HCT116 (cell line): ENCODE data around the gene APBB1IP. TPM values are rescaled to one million over a fixed set of nuclear protein-coding genes. Genes with fewer than 3 reads are reported as not detected.

ENCODE experiments used
- ATAC-seq: fragments of 200-7000 bp; cut with Tn5 transposase; 2 replicates; pipeline ENCODE4 v1.9.1; 2020; ENCODE audit warnings: mild to moderate bottlenecking, moderate library complexity
- BruUV-seq: library from RNA; stranded (reverse); fragments of 400-500 nt; replicated peaks from 2 replicates; lab custom pipeline; 2021; lab: Mats Ljungman, UMichigan
- CTCF ChIA-PET: fragments of 300-600 bp; sonication (Branson Sonifier 250); formaldehyde crosslinking; loops from one replicate; lab custom pipeline; 2021; ENCODE audit warnings: antibody characterized with exemption; lab: Charles Lee
- POLR2A ChIA-PET: fragments of 300-600, 350-600 bp; sonication (Branson Sonifier 250); formaldehyde crosslinking; loops from one replicate; lab custom pipeline; 2021; ENCODE audit warnings: antibody characterized with exemption; lab: Charles Lee
- RAD21 ChIA-PET, 2 experiments: fragments of 300-600 bp; sonication (Branson Sonifier 250); formaldehyde crosslinking; loops; one replicate each; lab custom pipeline; 2023; ENCODE audit warnings: low total read pairs in 2 of 2; ENCODE audit not compliant: uncharacterized antibody in 2 of 2, unreplicated experiment in 2 of 2, low non-redundant PET in 1 of 2; lab: Charles Lee
- DNase-seq: peaks from one replicate; pipeline ENCODE4 v3.0.0-alpha.2; 2010; ENCODE audit warnings: low read depth, low spot score
- H2AFZ ChIP-seq: fragments of 200-600 bp; shearing (Covaris generic), sonication (generic); 2 replicates; pipeline ENCODE4 v1.6.1; 2017; ENCODE audit warnings: low read depth, mixed run types, mixed read lengths, antibody characterized with exemption, low read length; ENCODE audit not compliant: poor library complexity, severe bottlenecking
- H3K27ac ChIP-seq: 2 replicates; pipeline ENCODE4 v1.5.1; 2012; ENCODE audit warnings: low read depth, low read length
- H3K27me3 ChIP-seq: fragments of 200-600 bp; sonication (generic); 2 replicates; pipeline ENCODE4 v1.6.1; 2016; ENCODE audit warnings: mixed run types, low read length, mixed read lengths; ENCODE audit not compliant: insufficient read depth
- H3K36me3 ChIP-seq, 2 experiments: fragments of 200-500 bp in 1 of 2; fragments of 200-600 bp in 1 of 2; sonication (Bioruptor generic) in 1 of 2; sonication (generic) in 1 of 2; 2 replicates each; pipeline versions ENCODE4 v1.5.1 to v1.6.1; 2014 to 2016; ENCODE audit warnings: low read length in 2 of 2, inconsistent platforms in 1 of 2, mixed read lengths in 1 of 2, mixed run types in 1 of 2; ENCODE audit not compliant: insufficient read depth in 2 of 2, control insufficient read depth in 1 of 2
- H3K4me1 ChIP-seq, 2 experiments: fragments of 200-600 bp in 1 of 2; sonication (generic) in 1 of 2; 2 replicates each; pipeline versions ENCODE4 v1.5.1 to v1.6.1; 2012 to 2017; ENCODE audit warnings: low read length in 2 of 2, inconsistent platforms in 1 of 2, mild to moderate bottlenecking in 1 of 2, mixed read lengths in 1 of 2, mixed run types in 1 of 2, moderate library complexity in 1 of 2; ENCODE audit not compliant: insufficient read depth in 2 of 2, control insufficient read depth in 1 of 2
- H3K4me2 ChIP-seq: fragments of 200-600 bp; sonication (generic); 2 replicates; pipeline ENCODE4 v1.6.1; 2017; ENCODE audit warnings: mixed run types, low read length, mixed read lengths
- H3K4me3 ChIP-seq, 2 experiments: fragments of 200-600 bp in 1 of 2; sonication (generic) in 1 of 2; replicated peaks in 1 of 2; 2 replicates each; pipeline ENCODE4 v1.5.1; 2011 to 2016; ENCODE audit warnings: low read length in 2 of 2, control low read depth in 1 of 2, low read depth in 1 of 2, mild to moderate bottlenecking in 1 of 2, mixed read lengths in 1 of 2, mixed run types in 1 of 2
- H3K79me2 ChIP-seq: fragments of 200-600 bp; sonication (generic); 2 replicates; pipeline ENCODE4 v1.6.1; 2017; ENCODE audit warnings: mild to moderate bottlenecking, mixed run types, low read length, moderate library complexity, mixed read lengths; ENCODE audit not compliant: insufficient read depth
- H3K9ac ChIP-seq: fragments of 200-600 bp; sonication (generic); 2 replicates; pipeline ENCODE4 v1.6.1; 2016; ENCODE audit warnings: low read length, mixed read lengths
- H3K9me2 ChIP-seq: fragments of 200-600 bp; sonication (generic), shearing (Covaris generic); 2 replicates; pipeline ENCODE4 v1.6.1; 2017; ENCODE audit warnings: mixed run types, mild to moderate bottlenecking, moderate library complexity; ENCODE audit not compliant: insufficient read depth
- H3K9me3 ChIP-seq, 2 experiments: fragments of 200-500 bp in 1 of 2; fragments of 200-600 bp in 1 of 2; sonication (Bioruptor generic) in 1 of 2; sonication (generic) in 1 of 2; 2 replicates each; pipeline ENCODE4 v1.6.1; 2014 to 2017; ENCODE audit warnings: low read length in 2 of 2, mixed read lengths in 2 of 2, inconsistent platforms in 1 of 2, low read depth in 1 of 2, mild to moderate bottlenecking in 1 of 2, mixed run types in 1 of 2, moderate library complexity in 1 of 2; ENCODE audit not compliant: control insufficient read depth in 1 of 2, insufficient read depth in 1 of 2
- H4K20me1 ChIP-seq: fragments of 200-600 bp; sonication (generic), shearing (Covaris generic); 2 replicates; pipeline ENCODE4 v1.6.1; 2017; ENCODE audit warnings: mixed run types, mild to moderate bottlenecking, moderate library complexity; ENCODE audit not compliant: insufficient read depth
- CTCF ChIP-seq, 3 experiments: fragments of 200-600 bp in 1 of 3; sonication (generic) in 1 of 3; IDR thresholded peaks in 2 of 3; conservative IDR thresholded peaks in 1 of 3; 2 replicates each; pipeline ENCODE4 v1.5.1; 2012 to 2017; ENCODE audit warnings: low read depth in 2 of 3, low read length in 2 of 3, antibody characterized with exemption in 1 of 3, borderline replicate concordance in 1 of 3, control low read depth in 1 of 3, mild to moderate bottlenecking in 1 of 3, mixed read lengths in 1 of 3, mixed run types in 1 of 3, moderate library complexity in 1 of 3; ENCODE audit not compliant: insufficient read depth in 1 of 3
- POLR2A ChIP-seq: IDR thresholded peaks from 2 replicates; pipeline ENCODE4 v1.7.0; 2011; ENCODE audit warnings: borderline replicate concordance; ENCODE audit not compliant: insufficient read depth, insufficient read length; ENCODE audit errors: extremely low read depth
- POLR2AphosphoS5 ChIP-seq: IDR thresholded peaks from 2 replicates; pipeline ENCODE4 v1.6.1; 2011; ENCODE audit warnings: mild to moderate bottlenecking, low read depth, low read length, moderate library complexity
- ZNF274 ChIP-seq: fragments of 200-500 bp; sonication (Bioruptor generic); IDR thresholded peaks from 2 replicates; pipeline ENCODE4 v1.6.1; 2014; ENCODE audit warnings: mild to moderate bottlenecking, low read depth, low read length, inconsistent platforms
- intact Hi-C: fragments of 100-400 bp; cut with micrococcal nuclease; formaldehyde crosslinking; loops from 2 replicates; pipeline ENCODE4 v1.10.0; 2022
- total RNA-seq: library from RNA; stranded (reverse); gene quantifications from one replicate; pipeline ENCODE4 v1.2.1, GENCODE V29; 2021; ENCODE audit not compliant: unreplicated experiment
- TF ChIP-seq, protein P1 (sequence below): IDR thresholded peaks from 2 replicates; pipeline ENCODE4 v1.6.1; 2012; ENCODE audit warnings: low read depth
- TF ChIP-seq, protein P2 (sequence below): IDR thresholded peaks from 2 replicates; pipeline ENCODE4 v1.6.1; 2012

APBB1IP gene
- total RNA-seq, 1 experiment from 2014 or later: 0.27 TPM

DNA sequence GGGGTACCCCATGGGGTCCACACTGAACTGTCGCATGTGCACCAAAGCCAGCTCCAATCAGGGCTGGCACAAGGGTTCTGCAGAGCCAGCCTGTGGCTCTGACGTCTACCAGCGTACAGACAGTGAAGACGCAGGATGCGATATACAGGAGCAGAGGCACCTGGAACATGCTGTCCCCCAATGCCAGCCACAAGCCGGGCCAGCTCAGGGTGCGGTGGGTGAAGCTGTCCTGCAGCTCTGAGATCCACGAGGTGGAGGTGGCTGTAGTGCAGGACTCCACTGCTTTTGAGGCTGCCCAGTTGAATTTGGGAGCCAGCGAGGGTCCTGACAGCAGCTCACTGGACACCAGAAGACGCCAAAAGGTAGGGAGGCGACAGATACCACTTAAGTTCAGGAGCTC lies 148.1 kb downstream of the APBB1IP start:
- RAD21 ChIA-PET: no interaction called here
- no TSS peak for BruUV-seq
- no peak for ATAC-seq

DNA sequence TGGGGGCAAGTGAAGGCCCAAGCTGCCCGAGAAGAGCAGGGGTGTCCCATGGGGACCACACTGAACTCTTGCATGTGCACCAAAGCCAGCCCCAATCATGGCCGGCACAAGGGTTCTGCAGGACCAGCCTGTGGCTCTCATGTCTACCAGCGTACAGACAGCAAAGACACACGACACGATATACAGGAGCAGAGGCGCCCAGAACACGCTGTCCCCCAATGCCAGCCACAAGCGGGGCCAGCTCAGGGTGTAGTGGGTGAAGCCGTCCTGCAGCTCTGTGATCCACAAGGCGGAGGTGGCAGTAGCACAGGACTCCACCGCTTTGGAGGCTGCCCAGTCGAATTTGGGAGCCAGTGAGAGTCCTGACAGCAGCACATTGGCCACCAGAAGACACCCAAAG lies 150.5 kb downstream of the APBB1IP start:
- CTCF ChIA-PET: no interaction called here
- intact Hi-C loops: no loop called here
- Histone ChIP-seq H4K20me1 (no peaks in the 10 kb centered on the region), H3K4me1 (no peaks in the 10 kb centered on the region), H3K9me3 (no peaks in the 10 kb centered on the region), H3K36me3 (no peaks in the 10 kb centered on the region), H3K4me2 (no peak overlapping the region), H2AFZ (no peak overlapping the region), H3K4me3 (no peak overlapping the region), H3K79me2 (no peaks in the 10 kb centered on the region), H3K9me2 (no peaks in the 10 kb centered on the region), H3K9ac (no peak overlapping the region), H3K27me3 (no peaks in the 10 kb centered on the region), H3K27ac (no peak overlapping the region)
- DNase-seq (no peak), ATAC-seq (no peak)
- POLR2A ChIA-PET: no interaction called here
- RAD21 ChIA-PET: no interaction called here
- BruUV-seq: no TSS peak
- TF ChIP-seq POLR2A (no peak), ZNF274 (no peak), POLR2AphosphoS5 (no peak), CTCF (IDR thresholded peaks at IDR 0.05 in 2 of 3, conservative IDR thresholded peaks at IDR 0.05 in 1 of 3; ENCODE audit: borderline replicate concordance in 1 of 3, insufficient read depth in 1 of 3, low read depth in 2 of 3, low read length in 2 of 3) (no peak)
- TF ChIP-seq, protein P1, sequence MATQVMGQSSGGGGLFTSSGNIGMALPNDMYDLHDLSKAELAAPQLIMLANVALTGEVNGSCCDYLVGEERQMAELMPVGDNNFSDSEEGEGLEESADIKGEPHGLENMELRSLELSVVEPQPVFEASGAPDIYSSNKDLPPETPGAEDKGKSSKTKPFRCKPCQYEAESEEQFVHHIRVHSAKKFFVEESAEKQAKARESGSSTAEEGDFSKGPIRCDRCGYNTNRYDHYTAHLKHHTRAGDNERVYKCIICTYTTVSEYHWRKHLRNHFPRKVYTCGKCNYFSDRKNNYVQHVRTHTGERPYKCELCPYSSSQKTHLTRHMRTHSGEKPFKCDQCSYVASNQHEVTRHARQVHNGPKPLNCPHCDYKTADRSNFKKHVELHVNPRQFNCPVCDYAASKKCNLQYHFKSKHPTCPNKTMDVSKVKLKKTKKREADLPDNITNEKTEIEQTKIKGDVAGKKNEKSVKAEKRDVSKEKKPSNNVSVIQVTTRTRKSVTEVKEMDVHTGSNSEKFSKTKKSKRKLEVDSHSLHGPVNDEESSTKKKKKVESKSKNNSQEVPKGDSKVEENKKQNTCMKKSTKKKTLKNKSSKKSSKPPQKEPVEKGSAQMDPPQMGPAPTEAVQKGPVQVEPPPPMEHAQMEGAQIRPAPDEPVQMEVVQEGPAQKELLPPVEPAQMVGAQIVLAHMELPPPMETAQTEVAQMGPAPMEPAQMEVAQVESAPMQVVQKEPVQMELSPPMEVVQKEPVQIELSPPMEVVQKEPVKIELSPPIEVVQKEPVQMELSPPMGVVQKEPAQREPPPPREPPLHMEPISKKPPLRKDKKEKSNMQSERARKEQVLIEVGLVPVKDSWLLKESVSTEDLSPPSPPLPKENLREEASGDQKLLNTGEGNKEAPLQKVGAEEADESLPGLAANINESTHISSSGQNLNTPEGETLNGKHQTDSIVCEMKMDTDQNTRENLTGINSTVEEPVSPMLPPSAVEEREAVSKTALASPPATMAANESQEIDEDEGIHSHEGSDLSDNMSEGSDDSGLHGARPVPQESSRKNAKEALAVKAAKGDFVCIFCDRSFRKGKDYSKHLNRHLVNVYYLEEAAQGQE: no peak
- TF ChIP-seq, protein P2, sequence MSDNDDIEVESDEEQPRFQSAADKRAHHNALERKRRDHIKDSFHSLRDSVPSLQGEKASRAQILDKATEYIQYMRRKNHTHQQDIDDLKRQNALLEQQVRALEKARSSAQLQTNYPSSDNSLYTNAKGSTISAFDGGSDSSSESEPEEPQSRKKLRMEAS: no peak

More for the DNA sequence above, 148.1 kb downstream of the APBB1IP start:
- Histone ChIP-seq H3K79me2 (no peaks in the 10 kb centered on the region), H4K20me1 (no peaks in the 10 kb centered on the region), H3K9ac (no peak overlapping the region), H3K4me1 (no peaks in the 10 kb centered on the region), H3K9me2 (no peaks in the 10 kb centered on the region), H3K27ac (no peak overlapping the region), H3K9me3 (no peaks in the 10 kb centered on the region), H2AFZ (no peak overlapping the region), H3K4me3 (no peak overlapping the region), H3K36me3 (no peaks in the 10 kb centered on the region), H3K27me3 (no peaks in the 10 kb centered on the region), H3K4me2 (no peak overlapping the region)
- TF ChIP-seq, protein P1: no peak
- intact Hi-C loops: no loop called here
- DNase-seq: no peak
- POLR2A ChIA-PET: no interaction called here
- CTCF ChIA-PET: no interaction called here
